SK-N-SH (cell line): ENCODE results near the gene CSTPP1.

Experiments used
- CHD2 ChIP-seq: fragments of 150-350 bp; IDR thresholded peaks from 2 replicates; pipeline ENCODE4 v1.6.1; 2018; ENCODE audit warnings: low read length; ENCODE audit not compliant: partially characterized antibody
- CTCF ChIP-seq: fragments of 200-600 bp; sonication (generic); IDR thresholded peaks from 2 replicates; pipeline ENCODE4 v1.6.1; 2017; ENCODE audit warnings: antibody characterized with exemption, mild to moderate bottlenecking, moderate library complexity
- JUND ChIP-seq: IDR thresholded peaks from 2 replicates; pipeline ENCODE4 v1.4.0; 2012
- ZBTB33 ChIP-seq: IDR thresholded peaks from 2 replicates; pipeline ENCODE4 v1.4.0; 2012; ENCODE audit warnings: low read depth, borderline replicate concordance

GRCh38 chr11:47178316-47178715 is 241.8 kb downstream of the CSTPP1 start:
- TF ChIP-seq CTCF (no peak), ZBTB33 (no peak), CHD2 (no peak), JUND (no peak)
